ENCODE data around the gene SCN4A.

Gene SCN4A

DNA sequence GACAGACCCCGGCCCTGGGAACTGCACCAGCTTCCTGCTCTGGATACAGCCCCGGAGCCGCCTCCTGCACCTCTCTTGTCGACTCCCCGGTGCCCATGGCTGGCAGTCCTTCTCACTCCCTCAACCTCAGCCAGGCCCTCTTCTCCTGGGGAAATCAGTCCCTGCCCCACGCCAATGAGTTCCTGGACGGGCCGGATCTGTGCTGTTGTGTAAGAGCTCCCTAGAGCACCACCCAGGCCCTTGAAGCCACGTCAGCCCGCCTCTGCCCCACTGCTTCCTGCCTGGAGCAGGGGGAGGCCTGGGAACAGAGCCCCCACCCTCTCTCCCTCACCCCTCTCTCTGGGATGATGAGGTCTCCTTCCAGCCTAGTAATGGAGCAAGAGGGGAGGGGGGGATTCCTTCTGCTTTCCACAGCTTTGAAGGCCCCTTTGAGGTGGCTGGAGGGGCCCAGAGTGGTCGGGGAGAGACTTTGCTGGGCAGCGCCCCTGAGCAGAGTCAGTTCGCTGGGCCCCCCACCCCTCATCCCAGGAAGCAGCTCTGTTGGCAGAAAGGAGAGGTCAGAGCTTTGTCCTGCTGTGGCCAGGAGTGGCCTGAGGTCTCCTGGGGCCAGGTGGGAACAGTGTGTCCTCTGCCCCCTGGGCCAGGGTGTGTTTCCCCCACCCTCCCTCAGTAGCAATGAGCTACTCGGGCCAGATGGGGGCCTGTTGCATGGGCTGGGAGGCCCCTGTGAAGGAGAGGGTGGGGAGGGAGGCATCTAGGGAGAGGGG, 29.2 kb upstream of the SCN4A start:
- DNase-seq = no peak

DNA sequence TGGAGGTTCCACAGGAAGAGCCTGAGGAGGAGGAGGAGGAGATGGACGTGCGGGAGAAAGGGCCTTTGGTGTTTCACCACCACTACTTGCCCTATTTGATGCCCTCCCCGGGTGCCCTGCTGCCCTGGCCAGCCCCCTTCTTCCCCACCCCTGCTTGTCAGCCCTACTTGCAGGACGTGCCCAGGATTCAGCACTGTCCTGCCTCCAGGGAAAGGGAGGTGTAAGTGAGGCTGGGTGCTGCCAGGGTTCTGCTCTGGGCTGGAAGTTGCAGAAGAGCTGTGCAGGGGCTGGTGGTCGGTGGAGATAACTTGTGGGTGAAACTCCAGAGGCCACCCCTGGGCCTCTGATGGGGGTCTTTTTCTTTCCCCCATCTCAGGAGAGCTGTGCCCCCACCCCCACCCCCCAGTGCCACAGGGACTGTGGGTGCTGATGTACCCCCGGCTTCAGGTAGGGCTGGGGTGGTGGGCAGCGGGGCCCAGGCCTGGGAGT, 28.4 kb upstream of the SCN4A start:
- DNase-seq = no peak

DNA sequence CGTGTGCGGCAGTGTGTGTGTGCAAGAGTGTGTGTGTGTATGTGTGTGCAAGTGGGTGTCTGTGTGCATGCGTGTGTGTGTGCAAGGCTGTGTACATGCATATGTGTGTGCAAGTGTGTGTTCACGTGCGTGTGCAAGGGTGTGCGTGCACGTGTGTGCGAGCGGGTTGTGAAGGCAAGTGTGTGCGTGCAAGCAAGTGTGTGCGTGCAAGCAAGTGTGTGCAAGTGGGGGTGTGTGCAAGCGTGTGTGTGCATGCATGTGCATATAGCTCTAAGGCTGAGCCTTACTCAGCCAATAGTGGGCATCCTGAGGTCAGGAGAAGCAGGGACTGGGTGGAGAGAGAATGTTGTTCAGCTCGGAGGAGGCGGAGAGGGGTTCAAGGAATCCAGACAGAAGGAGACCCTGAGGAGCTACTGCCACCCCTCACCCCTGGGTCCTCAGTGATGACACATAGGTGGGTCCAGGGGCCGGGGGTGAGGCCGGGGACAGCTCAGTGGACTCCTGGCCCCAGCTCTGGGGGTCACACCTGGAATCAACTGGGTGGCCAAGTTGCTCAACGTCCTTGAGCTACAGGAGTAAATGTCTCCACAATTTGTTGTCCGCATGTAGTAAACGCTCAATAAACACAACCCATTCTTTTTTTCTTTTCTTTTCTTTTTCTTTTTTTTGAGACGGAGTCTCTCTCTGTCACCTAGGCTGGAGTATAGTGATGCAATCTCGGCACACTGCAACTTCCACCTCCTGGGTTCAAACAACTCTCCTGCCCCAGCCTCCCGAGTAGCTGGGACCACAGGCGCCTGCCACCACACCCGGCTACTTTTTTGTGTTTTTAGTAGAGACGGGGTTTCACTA, 27.2 kb upstream of the SCN4A start:
- DNase-seq = no peak

DNA sequence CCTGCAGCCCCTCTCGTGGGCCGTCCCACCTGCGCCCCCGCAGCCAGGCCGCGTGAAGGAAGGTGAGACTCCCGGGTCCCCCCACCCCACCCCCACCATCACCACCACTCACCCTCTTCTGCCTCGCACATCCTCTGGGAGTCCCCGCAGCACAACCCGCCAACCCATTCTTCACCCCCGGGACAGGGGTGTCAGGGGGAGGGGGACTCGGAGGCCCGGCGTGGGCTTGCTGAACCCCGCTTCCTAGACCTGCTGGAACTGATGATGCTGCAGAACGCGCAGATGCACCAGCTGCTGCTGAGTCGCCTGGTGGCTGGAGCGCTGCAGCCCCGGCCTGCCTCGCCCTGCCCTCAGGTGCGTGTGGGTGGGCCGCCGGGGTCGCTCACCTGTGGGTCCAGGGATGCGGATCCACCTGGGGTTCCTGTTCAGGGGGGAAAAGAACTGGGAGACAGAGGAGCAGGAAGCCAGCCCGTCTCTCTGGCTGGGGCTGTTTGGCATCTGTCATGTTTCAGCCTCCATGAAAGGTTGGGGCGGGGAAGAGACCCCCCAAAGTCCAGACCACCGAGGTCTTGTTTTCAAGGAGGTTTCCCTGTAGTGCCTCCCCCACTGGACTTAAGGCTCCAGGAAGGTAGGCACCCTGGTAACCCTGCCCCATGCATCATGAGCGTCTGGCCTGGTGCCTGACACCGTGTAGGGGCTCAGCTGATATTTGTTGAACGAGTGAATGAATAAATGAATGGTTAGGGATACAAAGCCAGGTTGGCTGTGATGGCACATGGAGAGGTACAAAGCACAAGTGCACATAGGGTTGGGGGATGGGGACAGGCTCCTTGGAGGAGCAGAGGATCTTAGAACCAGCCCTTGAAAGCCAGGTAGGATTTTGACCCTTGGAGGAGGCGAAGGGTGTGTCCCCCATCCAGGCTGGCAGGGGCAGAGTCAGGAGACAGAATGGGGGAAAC, 26.3 kb upstream of the SCN4A start:
- DNase-seq = no peak

DNA sequence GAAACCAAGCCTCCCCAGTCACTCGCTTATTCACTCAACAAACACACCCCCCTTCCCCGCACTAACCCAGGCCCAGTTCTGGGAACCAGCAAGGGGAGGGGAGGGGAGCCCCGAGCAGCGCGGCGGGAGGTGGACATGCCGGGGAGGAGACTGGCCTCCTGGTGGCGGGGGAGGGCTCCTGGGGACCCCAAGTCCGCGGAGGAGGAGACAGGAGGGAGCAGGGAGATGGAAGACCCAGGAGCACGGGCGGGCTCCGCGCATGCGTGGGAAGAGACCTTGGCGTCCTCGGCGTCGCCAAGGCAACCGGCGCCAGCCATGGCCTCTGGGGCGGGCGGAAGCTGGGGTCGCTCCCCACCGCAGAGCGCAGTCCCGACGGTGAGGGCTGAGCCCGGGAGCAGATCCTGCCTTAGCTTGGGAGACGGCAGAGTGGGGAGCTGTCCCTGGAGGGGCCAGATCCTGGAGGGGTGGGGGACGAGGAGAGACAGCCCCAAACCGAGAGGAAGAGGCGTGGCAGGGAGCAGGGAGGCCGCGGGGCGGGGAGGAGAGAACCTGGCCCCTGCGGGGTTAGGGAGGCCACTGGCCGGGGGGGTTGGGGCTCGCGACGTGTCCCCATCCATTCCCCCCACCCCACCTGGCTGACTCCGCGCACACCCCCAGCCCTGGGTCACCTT, 25.5 kb upstream of the SCN4A start, which contains the start of gene PRR29:
Gene PRR29 (plus strand): TSS at position 302 of the 671 bp plus-strand sequence. CDS start 14 bp downstream, at position 316.
- DNase-seq = peak; percentile 89

DNA sequence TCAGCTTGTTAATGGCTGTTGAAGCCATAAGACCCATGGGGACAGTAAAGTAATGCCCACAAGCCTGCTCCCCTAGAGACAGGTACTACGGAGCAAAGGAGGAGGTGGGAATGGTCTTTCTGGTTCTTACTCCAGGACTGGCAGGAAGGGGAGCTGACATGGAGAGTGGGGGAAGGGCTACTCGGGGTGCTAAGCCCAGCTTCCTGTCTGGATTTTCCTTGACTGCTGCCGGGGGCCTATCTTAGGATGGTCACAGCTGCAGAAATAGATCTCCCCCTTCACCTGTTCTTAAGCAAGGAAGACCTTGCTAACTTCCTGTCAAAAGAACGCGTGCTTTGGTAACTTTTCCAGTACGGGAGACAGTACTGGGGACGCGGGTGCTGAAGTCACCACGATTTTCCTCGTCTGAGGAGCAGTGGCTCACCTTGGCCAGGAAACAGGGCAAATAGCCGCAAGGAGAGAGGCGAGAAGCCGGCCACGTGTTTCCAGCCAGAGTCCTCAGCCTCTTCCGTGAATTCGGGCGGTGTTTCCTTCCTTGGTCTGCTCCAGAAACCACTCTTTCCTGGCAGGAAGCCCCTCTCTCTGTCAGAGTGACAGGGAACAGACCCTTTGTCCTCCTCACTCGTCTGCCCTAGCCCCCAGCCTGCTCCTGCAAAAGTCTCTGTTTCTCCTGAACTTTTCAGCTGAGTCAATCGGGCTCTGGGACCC, 24.8 kb upstream of the SCN4A start:
- DNase-seq = no peak

DNA sequence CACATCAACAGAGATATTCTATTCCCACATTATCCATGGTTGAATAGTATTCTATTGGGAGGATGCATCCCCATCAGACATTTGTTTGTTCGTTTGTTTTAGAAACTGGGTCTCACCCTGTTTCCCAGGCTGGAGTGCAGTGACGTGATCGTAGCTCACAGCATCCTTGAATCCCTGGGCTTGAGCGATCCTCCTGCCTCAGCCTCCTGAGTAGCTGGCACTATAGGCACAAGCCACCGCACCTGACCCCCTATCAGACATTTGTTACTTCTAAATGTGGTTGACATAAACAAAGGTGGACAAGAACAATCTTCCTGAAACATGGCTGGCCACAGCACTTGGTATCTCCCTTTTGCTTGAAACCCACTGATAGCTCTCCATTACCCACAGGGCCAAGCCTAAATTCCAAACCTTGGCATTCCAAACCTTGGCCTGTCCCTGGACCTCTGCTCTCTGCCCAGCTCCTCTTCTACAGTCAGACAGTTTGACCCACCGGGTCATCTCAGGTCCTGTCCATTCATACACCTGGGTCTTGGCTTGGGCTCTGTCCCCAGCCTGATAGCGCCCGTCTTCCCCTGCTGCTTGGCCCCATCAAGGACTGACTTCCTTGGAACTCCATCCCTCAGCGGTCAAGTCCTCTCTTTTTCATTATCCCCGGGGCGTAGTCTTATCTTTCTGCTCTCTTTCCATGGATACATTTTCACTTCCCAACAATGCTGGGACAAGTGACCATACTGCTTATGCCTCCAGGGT, 23.9 kb upstream of the SCN4A start:
- no peak for DNase-seq

DNA sequence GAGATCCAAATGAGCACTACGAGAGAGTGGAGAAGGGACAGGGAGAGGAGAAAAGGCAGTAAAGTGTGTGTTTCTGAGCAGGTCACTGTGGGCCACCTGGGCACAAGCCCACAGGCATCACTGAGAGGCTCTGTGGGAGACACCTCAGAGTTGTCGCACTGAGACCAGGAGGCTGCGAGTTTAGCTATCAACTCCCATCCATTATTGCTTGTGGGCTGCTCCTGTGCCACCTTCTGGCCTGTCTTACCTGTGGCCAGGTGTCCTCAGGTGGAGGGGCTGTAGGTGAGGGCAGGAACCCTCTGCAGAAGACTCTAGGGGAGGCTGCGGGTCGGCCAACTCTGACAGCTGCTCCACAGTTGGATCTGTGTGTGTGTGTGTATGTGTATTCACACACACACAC, 22.9 kb upstream of the SCN4A start:
- DNase-seq = no peak

DNA sequence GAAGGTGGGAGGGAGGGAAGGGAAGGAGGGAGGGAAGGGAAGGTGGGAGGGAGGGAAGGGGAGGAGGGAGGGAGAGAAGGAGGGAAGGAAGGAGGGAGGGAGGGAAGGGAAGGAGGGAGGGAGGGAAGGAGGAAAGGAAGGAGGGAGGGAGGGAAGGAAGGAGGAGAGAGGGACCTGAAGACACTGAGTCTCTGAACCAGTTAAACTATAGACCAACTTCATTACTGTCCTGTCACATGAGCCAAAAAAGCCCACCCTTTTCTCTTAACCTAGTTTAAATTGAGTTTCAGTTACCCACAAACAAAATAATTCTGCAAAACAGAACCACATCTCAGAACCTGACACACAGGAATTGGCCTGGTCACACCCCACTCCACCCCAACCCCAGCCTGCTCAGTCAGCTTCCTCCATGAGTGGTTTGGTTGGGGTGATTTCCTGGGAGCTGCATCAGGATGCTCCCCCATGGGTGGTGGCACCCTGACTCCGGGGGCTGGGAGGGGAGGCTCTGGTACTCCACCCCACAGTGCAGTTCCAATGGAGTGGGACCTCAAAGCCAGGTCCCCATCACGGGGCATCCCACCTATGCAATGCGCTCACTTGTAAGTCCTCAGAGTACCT, 20.8 kb upstream of the SCN4A start:
- no peak for DNase-seq

DNA sequence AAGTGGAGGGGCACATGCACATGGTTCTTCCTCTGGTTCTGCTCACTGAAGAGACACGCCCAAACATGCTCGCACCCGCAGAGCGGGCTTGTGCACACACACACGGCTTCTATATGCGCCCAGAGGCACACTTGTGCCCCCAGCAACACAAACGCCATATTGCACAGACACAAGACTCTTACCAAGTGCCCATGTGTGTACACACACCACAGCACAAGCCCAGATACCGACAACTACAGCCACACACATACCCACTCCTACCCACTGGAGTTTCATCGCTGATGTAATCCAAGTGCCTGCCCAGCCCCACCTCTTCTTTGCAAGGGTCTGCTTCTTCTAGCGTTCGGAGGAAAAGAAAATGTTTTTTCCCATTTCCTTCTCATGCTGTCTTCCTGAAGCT, 18.9 kb upstream of the SCN4A start:
- DNase-seq = no peak

DNA sequence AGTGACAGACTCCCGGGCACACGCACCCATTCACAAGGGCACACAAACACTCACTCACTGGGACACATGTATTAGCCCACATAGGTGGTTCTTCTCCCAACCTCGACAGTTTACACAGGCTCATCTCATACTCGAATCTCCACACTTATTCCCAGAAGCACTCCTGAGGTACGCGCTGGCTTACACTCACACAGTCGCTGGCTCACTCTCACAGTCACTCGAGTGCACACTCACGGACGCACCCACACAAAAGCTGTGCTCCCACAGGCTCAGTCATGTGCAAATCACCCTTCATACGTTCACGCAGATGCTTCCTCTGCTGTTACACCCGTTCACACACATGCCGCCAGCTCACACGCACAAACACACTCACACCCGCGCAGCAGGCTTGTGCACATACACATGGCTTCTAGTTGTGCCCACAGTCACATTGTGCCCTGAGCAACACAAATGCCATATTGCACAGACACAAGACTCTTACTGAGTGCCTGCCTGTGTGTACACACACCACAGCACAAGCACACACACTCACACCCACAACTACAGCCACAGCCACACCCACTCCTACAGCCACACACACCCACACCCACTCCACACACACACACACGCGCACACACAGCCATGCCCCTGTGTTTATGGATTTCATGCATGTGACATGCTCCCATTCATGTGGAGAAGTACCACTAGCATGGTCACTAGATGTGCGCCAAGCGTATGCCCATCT, 17.1 kb upstream of the SCN4A start:
- DNase-seq = no peak

DNA sequence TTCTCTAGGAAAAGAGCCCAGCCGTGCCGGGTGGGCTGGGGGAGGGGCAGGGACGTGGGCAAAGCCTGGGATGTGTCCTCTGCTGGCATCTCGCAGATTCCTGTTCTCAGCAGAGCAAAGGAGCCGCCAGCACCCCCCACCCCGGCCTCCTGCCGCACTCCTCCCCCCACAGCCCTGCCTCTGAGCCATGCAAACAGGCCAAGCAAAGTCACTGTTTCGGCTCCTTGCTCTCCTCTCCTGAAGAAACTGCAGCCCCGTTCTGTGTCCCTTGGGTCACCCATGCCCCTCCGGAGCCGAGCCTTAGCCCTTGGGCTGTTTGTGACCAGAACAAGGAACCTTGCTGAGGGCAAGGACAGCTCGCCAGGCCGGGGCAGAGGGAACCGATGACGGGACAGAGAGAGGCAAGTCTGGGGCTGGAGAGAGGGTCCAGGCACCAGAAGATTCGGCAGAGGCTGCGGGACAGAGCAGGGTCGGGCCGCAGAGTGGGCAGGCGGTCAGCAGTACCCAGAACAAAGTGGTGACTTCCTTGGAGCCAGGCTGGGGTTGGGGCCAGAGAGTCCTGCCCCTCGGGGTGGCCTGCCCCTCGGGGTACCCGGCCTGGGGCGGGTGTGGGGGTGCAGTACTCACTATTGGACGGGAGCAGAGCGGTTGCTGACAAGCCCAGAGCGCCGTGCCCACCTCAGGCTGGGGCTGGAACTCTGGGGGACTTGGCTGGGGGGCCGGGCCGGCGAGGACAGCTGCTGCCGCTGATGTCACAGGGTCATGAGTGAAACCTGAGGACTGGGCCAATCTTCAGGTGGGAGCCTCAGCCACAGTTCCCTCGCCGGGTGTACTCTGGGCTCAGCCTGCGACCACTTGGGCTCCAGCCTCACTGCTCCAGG, 16.3 kb upstream of the SCN4A start:
- no peak for DNase-seq

DNA sequence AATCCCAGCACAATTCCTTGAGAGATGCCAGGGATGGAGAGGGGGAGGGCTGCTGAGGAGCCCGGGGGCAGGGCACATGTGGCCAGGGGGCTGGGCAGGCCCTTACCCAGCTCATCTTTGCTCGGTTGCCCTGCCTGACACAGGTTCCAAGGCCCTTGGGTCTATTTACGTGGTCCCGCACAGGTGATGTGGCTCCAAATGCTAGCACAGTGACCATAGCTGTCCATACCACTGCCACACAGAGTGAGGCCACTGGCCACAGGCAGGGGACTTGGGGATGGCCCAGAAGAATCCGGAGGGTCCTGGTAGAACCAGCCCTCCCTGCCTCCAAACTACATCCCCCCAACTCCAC, 15.4 kb upstream of the SCN4A start:
- no peak for DNase-seq

DNA sequence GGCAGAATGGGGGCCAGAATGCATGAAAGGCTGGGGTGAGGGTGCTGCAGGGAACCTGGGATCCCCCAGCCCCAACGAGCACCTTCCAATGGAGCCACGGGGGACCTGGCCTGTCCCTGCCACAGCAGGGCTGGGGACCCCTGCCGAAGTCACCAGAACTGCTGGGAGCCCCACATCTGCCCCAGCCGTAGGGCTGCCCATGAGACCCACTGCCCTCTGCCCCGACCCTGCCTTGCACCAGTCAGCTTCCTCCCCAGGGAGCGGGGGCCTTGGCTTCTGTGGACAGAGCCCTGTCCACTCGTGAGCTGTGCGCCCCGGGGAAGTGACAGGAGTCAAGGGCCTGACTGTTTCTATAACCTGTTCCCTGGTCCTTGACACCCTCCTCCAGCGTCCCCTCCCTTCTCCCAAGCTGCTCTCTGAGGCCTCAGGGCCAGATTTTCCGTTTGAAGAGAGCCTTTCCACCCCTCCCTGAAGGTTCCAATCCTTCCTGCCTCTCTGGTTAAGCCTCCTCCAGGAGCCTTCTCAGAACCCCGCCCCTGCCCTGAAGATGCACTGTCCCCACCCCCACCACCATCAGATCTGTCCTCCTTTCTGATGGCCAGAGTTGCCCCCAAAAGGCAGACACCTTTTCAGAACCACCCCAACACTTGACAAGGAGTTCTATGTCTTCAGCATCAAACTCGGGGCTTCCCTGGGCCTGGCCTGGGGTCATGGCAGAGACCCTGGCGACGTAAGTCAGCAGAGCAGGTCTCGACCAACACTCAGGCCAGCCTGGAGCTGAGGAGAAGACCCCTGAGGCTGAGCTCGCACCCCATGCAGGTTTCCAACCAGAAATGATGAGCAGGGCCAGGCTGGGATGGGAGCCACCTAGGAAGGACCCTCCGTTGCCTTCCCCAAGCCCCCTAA, 14.8 kb upstream of the SCN4A start:
- DNase-seq = no peak

DNA sequence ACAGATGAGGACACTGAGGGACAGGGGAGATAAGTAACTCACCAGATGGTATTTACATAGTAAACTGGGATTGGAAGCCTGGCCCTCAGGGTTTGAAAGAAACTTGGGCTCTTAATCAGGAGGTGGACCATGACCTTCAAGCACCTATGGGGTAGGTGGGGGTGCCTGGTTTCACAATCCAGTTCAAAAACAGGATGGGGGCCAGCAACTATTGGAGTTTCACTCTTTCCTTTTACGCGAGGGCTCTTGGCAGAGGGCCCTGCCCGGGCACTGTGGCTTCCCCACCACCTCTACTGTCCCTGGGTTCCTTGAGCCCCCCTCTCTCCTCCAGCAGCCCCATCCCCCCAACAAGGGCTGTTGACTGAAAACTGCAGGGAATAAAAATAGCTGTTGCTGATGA, 14.1 kb upstream of the SCN4A start:
- DNase-seq = no peak

DNA sequence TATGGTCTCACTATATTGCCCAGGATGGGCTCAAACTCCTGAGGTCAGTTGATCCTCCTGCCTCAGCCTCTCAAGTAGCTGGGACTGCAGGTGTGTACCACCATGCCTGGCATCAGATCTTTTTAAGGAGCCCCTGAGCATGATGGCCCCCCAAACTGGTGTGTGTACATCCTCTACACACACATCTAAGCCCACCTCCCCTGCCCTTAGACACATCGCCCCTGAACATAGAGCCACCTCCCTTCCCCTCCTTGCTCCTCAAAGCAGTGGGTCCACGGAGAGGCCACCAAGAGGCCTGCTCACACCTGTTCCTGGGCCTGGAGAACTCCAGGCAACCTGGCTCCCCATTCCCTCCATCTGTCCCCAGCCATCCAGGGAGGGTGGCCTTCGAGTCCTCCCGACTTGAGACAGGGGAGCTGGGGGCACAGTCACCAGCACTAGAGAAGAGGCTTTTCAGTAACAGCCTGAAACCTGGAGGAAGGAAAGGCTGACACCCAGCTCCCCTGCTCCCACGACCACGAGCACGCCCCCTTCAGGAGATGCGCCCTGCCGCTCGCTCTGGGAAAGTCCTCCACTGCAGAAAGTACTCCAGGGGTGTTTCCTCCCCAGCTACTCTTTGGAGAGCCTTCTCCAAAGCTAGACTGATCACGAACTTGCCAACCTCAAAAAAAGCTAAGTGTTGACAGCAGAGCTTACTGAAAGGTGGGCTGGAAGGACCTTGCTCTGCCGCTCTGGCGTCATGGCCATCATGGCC, 12.8 kb upstream of the SCN4A start:
- no peak for DNase-seq

Data from NCI-H69 (cell line).